BE2C (cell line): Measurements from ENCODE around the gene SLC44A1.

ENCODE experiments used
- DNase-seq: peaks from one replicate; pipeline ENCODE4 v3.0.0-alpha.2; 2020
- H3K27me3 ChIP-seq: fragments of 250-450 bp; sonication (Bioruptor Pico); 2 replicates; pipeline ENCODE4 v1.5.1; 2020; ENCODE audit warnings: mild to moderate bottlenecking
- H3K36me3 ChIP-seq: fragments of 250-450 bp; sonication (Bioruptor Pico); 2 replicates; pipeline ENCODE4 v1.5.1; 2020; ENCODE audit warnings: mild to moderate bottlenecking
- H3K4me1 ChIP-seq: fragments of 250-450 bp; sonication (Bioruptor Pico); 2 replicates; pipeline ENCODE4 v1.5.1; 2020
- H3K4me3 ChIP-seq: 2 replicates; pipeline ENCODE4 v1.5.1; 2011; ENCODE audit warnings: low read depth, low read length
- H3K9me3 ChIP-seq: fragments of 250-450 bp; sonication (Bioruptor Pico); 2 replicates; pipeline ENCODE4 v1.5.1; 2020
- CTCF ChIP-seq: IDR thresholded peaks from 2 replicates; pipeline ENCODE4 v1.5.1; 2012; ENCODE audit warnings: mild to moderate bottlenecking, low read depth, low read length

The SLC44A1 gene

GRCh38 chr9:105447386-105447813 is 202.9 kb downstream of the SLC44A1 start:
- no peak for TF ChIP-seq CTCF
- Histone ChIP-seq H3K9me3 (no peaks in the 10 kb centered on the region), H3K27me3 (no peaks in the 10 kb centered on the region), H3K36me3 (no peaks in the 10 kb centered on the region), H3K4me3 (peak overlapping the region; percentile 84), H3K4me1 (peaks cover 5% of the 10 kb centered on the region)
- no peak for DNase-seq

- no peaks in the 10 kb centered on the region for H3K36me3 ChIP-seq
- peak within 1 kb of the TSS; percentile 84 for H3K4me3 ChIP-seq
- H3K27me3 ChIP-seq = no peaks in the 10 kb centered on the region
- TF ChIP-seq CTCF = peak; percentile 36; the same call in 1 of the 2 replicates
- no peaks in the 10 kb centered on the region for H3K9me3 ChIP-seq
- H3K4me1 ChIP-seq = no peaks in the 10 kb centered on the region; the same call in 1 of the 2 replicates
- DNase-seq = peak; percentile 96
These were observed 203.7 kb downstream of the SLC44A1 start, which contains the start of gene FSD1L for GRCh38 chr9:105447814-105448812. FSD1L (plus strand) TSS chr9:105448034; CDS start chr9:105448221, 187 bp downstream.

GRCh38 chr9:105449081-105449480 is 204.6 kb downstream of the SLC44A1 start:
- DNase-seq = no peak
- no peaks in the 10 kb centered on the region for H3K9me3 ChIP-seq
- no peak for TF ChIP-seq CTCF
- no peaks in the 10 kb centered on the region for H3K4me1 ChIP-seq
- peak overlapping the region; percentile 84 for H3K4me3 ChIP-seq
- no peaks in the 10 kb centered on the region for H3K36me3 ChIP-seq
- no peaks in the 10 kb centered on the region for H3K27me3 ChIP-seq

GRCh38 chr9:105452185-105452584 is 207.7 kb downstream of the SLC44A1 start:
- H3K4me1 ChIP-seq = no peaks in the 10 kb centered on the region
- no peaks in the 10 kb centered on the region for H3K27me3 ChIP-seq
- H3K4me3 ChIP-seq = no peak overlapping the region
- no peak for TF ChIP-seq CTCF
- DNase-seq = no peak
- H3K36me3 ChIP-seq = no peaks in the 10 kb centered on the region
- no peaks in the 10 kb centered on the region for H3K9me3 ChIP-seq

GRCh38 chr9:105455836-105456475 is 211.5 kb downstream of the SLC44A1 start:
- DNase-seq = no peak
- H3K9me3 ChIP-seq = no peaks in the 10 kb centered on the region; the same call in 1 of the 2 replicates
- no peak overlapping the region for H3K4me3 ChIP-seq
- no peaks in the 10 kb centered on the region for H3K27me3 ChIP-seq
- no peaks in the 10 kb centered on the region for H3K4me1 ChIP-seq
- H3K36me3 ChIP-seq = no peaks in the 10 kb centered on the region
- no peak for TF ChIP-seq CTCF
